Activated effector memory CD4-positive, alpha-beta T cell treated with anti-CD3 and anti-CD28 coated beads, Interleukin-2, amount 50 U/mL, for 16 hours (primary cell): ENCODE results near the gene SMPD2.

Experiments used
- DNase-seq: peaks from one replicate; pipeline ENCODE4 v3.0.0-alpha.2; 2020

Gene SMPD2

GRCh38 chr6:109461733-109462526 is 21.4 kb downstream of the SMPD2 start:
- DNase-seq: no peak

GRCh38 chr6:109465772-109466171 is 25.2 kb downstream of the SMPD2 start:
- DNase-seq: no peak

- DNase-seq: no peak
These were observed 25.8 kb downstream of the SMPD2 start for GRCh38 chr6:109466212-109466923.

- DNase-seq: no peak
These were observed 27.2 kb downstream of the SMPD2 start for GRCh38 chr6:109467696-109468095.

- no peak for DNase-seq
These were observed 29.2 kb downstream of the SMPD2 start for GRCh38 chr6:109469591-109470189.

GRCh38 chr6:109471105-109471810 is 30.7 kb downstream of the SMPD2 start:
- DNase-seq: no peak

- no peak for DNase-seq
These were observed 31.8 kb downstream of the SMPD2 start for GRCh38 chr6:109472132-109472995.

GRCh38 chr6:109473120-109473519 is 32.6 kb downstream of the SMPD2 start:
- no peak for DNase-seq

GRCh38 chr6:109474995-109475394 is 34.5 kb downstream of the SMPD2 start:
- DNase-seq: no peak

GRCh38 chr6:109475625-109476024 is 35.1 kb downstream of the SMPD2 start:
- no peak for DNase-seq

GRCh38 chr6:109477184-109477583 is 36.7 kb downstream of the SMPD2 start:
- no peak for DNase-seq

GRCh38 chr6:109477725-109478124 is 37.2 kb downstream of the SMPD2 start:
- no peak for DNase-seq

GRCh38 chr6:109478222-109478805 is 37.8 kb downstream of the SMPD2 start:
- no peak for DNase-seq

GRCh38 chr6:109478841-109479624 is 38.5 kb downstream of the SMPD2 start:
- no peak for DNase-seq

- DNase-seq: no peak
These were observed 40.5 kb downstream of the SMPD2 start for GRCh38 chr6:109480993-109481480.

- peak; percentile 96 for DNase-seq
These were observed 42.6 kb downstream of the SMPD2 start, which contains the start of gene ZBTB24 for GRCh38 chr6:109482905-109483734. Gene ZBTB24 (minus strand): TSS chr6:109483219. CDS start chr6:109482026, 1,193 bp downstream.

GRCh38 chr6:109483735-109484057 is 43.2 kb downstream of the SMPD2 start:
- no peak for DNase-seq

- DNase-seq: no peak
These were observed 43.6 kb downstream of the SMPD2 start for GRCh38 chr6:109484122-109484521.

GRCh38 chr6:109485266-109485935 is 44.9 kb downstream of the SMPD2 start:
- DNase-seq: no peak
